ENCODE measurements around the gene TAS2R38.

DNA sequence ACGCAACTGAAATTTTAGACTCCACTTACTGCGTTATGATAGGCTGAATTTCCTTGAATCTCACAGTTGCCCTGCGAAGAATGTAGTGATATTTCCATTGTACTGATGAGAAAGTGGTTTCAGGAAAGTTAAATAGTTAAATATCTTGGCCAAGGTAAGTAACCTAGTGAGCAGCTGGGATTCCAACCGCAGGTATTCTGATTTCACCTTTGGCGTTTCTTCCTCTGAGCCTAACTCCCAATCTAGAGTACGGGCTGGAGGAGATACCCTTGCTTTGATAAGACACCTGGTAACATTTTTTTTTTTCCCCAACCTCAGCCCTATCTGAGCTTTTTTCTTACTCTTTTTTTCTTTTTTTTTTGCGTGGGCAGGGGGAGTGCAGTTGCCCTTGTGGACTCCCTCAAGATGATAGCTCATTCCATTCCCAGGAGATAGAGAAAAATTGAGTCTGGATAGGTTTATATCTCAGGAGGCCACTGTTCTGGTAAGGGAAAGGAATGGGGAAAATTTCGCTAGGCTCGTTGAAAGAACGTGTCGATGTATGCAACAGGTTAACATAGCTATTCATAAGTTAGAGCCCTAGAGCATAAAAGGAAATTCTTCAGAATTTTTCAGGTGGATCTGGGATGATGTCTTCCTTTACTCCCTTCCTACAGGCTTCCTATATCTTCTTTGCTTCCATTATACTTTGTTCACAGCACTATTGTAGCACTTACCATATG, 3.1 kb upstream of the TAS2R38 start:
- TF ChIP-seq POLR2AphosphoS5 (IDR thresholded peaks at IDR 0.05; ENCODE audit: low read depth) (no peak), GABPA (IDR thresholded peaks at IDR 0.05; ENCODE audit: low read depth) (no peak)
- TF ChIP-seq, protein P1, sequence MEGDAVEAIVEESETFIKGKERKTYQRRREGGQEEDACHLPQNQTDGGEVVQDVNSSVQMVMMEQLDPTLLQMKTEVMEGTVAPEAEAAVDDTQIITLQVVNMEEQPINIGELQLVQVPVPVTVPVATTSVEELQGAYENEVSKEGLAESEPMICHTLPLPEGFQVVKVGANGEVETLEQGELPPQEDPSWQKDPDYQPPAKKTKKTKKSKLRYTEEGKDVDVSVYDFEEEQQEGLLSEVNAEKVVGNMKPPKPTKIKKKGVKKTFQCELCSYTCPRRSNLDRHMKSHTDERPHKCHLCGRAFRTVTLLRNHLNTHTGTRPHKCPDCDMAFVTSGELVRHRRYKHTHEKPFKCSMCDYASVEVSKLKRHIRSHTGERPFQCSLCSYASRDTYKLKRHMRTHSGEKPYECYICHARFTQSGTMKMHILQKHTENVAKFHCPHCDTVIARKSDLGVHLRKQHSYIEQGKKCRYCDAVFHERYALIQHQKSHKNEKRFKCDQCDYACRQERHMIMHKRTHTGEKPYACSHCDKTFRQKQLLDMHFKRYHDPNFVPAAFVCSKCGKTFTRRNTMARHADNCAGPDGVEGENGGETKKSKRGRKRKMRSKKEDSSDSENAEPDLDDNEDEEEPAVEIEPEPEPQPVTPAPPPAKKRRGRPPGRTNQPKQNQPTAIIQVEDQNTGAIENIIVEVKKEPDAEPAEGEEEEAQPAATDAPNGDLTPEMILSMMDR (IDR thresholded peaks at IDR 0.05; ENCODE audit: insufficient read depth, low read length) = no peak
